Measurements from ENCODE around the gene CDK5R2. TPM values are rescaled to one million over a fixed set of nuclear protein-coding genes. Genes with fewer than 3 reads are reported as not detected.

The CDK5R2 gene
- total and polyA plus RNA-seq, 2 of the 13 experiments (the other 11 are each of a cell fraction or from before 2014, with no cell fraction given): not detected

DNA sequence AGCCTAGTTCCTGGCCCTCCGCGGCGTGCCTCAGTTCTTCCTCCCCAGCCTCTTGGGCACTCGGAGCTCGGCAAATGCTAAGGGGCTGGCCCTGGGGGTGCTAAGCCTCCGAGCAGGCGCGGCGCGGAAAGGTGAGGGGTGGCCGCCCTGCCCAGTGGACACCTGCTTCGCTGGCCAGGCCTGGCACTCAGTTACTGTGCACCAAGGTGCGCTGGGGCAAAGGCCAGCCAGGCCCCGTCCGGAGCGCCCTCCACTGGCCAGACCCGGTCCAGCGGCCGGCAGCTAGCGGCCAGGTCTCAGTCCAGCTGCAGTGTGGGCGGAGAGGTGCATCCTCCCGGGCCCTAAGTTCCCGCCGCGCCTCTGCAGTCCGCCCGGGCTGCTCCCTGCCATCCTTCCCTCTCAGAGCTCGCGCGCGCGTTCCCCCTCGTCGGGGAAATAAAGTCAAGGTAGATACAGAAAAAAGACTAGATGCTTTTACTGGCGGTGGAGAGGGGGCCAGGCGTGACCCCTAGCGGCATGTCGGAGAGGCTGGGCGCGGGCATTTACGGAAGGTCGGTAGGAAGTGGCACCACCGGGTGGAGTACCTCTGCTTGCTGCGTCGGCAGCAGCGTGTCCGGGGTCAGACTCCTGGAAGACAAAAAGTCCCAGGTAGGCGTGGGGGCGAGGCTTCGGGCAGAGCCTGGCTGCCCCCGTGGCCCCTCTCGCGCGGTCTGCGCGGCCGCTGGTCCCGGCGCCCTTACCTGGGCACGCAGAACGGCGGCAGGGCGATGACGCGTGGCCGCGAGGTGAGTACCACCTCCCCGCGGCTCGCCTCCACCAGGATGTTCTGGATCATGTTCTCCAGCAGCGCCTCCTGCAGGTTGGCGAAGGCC is 43.2 kb downstream of the CDK5R2 start (continued):
- TF ChIP-seq, protein P1, sequence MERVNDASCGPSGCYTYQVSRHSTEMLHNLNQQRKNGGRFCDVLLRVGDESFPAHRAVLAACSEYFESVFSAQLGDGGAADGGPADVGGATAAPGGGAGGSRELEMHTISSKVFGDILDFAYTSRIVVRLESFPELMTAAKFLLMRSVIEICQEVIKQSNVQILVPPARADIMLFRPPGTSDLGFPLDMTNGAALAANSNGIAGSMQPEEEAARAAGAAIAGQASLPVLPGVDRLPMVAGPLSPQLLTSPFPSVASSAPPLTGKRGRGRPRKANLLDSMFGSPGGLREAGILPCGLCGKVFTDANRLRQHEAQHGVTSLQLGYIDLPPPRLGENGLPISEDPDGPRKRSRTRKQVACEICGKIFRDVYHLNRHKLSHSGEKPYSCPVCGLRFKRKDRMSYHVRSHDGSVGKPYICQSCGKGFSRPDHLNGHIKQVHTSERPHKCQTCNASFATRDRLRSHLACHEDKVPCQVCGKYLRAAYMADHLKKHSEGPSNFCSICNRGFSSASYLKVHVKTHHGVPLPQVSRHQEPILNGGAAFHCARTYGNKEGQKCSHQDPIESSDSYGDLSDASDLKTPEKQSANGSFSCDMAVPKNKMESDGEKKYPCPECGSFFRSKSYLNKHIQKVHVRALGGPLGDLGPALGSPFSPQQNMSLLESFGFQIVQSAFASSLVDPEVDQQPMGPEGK (CRISPR knock-in tag; IDR thresholded peaks at IDR 0.05): peak; percentile 83; the same call in 1 of the 2 replicates
- TF ChIP-seq RAD21 (CRISPR knock-in tag; IDR thresholded peaks at IDR 0.05): peak; percentile 47
- peak; percentile 61 for TF ChIP-seq ZFX (CRISPR knock-in tag; IDR thresholded peaks at IDR 0.05; ENCODE audit: low read depth)
- peak; percentile 24; the same call in 1 of the 2 replicates for TF ChIP-seq GABPB1 (CRISPR knock-in tag; IDR thresholded peaks at IDR 0.05)
- TF ChIP-seq, protein P2, sequence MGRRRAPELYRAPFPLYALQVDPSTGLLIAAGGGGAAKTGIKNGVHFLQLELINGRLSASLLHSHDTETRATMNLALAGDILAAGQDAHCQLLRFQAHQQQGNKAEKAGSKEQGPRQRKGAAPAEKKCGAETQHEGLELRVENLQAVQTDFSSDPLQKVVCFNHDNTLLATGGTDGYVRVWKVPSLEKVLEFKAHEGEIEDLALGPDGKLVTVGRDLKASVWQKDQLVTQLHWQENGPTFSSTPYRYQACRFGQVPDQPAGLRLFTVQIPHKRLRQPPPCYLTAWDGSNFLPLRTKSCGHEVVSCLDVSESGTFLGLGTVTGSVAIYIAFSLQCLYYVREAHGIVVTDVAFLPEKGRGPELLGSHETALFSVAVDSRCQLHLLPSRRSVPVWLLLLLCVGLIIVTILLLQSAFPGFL (CRISPR knock-in tag; IDR thresholded peaks at IDR 0.05): 0 out of 2 replicates have a peak, but pooled peaks have one; percentile 28
- TF ChIP-seq, protein P3, sequence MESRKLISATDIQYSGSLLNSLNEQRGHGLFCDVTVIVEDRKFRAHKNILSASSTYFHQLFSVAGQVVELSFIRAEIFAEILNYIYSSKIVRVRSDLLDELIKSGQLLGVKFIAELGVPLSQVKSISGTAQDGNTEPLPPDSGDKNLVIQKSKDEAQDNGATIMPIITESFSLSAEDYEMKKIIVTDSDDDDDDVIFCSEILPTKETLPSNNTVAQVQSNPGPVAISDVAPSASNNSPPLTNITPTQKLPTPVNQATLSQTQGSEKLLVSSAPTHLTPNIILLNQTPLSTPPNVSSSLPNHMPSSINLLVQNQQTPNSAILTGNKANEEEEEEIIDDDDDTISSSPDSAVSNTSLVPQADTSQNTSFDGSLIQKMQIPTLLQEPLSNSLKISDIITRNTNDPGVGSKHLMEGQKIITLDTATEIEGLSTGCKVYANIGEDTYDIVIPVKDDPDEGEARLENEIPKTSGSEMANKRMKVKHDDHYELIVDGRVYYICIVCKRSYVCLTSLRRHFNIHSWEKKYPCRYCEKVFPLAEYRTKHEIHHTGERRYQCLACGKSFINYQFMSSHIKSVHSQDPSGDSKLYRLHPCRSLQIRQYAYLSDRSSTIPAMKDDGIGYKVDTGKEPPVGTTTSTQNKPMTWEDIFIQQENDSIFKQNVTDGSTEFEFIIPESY (CRISPR knock-in tag; IDR thresholded peaks at IDR 0.05): peak; percentile 62; the same call in 1 of the 2 replicates
- TF ChIP-seq, protein P4, sequence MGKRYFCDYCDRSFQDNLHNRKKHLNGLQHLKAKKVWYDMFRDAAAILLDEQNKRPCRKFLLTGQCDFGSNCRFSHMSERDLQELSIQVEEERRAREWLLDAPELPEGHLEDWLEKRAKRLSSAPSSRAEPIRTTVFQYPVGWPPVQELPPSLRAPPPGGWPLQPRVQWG (CRISPR knock-in tag; IDR thresholded peaks at IDR 0.05; ENCODE audit: borderline replicate concordance, low read depth): no peak
- TF ChIP-seq, protein P5, sequence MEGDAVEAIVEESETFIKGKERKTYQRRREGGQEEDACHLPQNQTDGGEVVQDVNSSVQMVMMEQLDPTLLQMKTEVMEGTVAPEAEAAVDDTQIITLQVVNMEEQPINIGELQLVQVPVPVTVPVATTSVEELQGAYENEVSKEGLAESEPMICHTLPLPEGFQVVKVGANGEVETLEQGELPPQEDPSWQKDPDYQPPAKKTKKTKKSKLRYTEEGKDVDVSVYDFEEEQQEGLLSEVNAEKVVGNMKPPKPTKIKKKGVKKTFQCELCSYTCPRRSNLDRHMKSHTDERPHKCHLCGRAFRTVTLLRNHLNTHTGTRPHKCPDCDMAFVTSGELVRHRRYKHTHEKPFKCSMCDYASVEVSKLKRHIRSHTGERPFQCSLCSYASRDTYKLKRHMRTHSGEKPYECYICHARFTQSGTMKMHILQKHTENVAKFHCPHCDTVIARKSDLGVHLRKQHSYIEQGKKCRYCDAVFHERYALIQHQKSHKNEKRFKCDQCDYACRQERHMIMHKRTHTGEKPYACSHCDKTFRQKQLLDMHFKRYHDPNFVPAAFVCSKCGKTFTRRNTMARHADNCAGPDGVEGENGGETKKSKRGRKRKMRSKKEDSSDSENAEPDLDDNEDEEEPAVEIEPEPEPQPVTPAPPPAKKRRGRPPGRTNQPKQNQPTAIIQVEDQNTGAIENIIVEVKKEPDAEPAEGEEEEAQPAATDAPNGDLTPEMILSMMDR (CRISPR knock-in tag; IDR thresholded peaks at IDR 0.05): peak; percentile 78
- TF ChIP-seq ZFP36L1 (CRISPR knock-in tag; IDR thresholded peaks at IDR 0.05): no peak
- TF ChIP-seq SKI (IDR thresholded peaks at IDR 0.05; ENCODE audit: partially characterized antibody): no peak
- TF ChIP-seq ZSCAN25 (CRISPR knock-in tag; IDR thresholded peaks at IDR 0.05): no peak
- TF ChIP-seq, protein P6, sequence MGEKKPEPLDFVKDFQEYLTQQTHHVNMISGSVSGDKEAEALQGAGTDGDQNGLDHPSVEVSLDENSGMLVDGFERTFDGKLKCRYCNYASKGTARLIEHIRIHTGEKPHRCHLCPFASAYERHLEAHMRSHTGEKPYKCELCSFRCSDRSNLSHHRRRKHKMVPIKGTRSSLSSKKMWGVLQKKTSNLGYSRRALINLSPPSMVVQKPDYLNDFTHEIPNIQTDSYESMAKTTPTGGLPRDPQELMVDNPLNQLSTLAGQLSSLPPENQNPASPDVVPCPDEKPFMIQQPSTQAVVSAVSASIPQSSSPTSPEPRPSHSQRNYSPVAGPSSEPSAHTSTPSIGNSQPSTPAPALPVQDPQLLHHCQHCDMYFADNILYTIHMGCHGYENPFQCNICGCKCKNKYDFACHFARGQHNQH (CRISPR knock-in tag; IDR thresholded peaks at IDR 0.05): no peak; the same call in 1 of the 2 replicates
- TF ChIP-seq SP4 (CRISPR knock-in tag; IDR thresholded peaks at IDR 0.05): peak; percentile 35; the same call in 1 of the 2 replicates
- TF ChIP-seq, protein P7, sequence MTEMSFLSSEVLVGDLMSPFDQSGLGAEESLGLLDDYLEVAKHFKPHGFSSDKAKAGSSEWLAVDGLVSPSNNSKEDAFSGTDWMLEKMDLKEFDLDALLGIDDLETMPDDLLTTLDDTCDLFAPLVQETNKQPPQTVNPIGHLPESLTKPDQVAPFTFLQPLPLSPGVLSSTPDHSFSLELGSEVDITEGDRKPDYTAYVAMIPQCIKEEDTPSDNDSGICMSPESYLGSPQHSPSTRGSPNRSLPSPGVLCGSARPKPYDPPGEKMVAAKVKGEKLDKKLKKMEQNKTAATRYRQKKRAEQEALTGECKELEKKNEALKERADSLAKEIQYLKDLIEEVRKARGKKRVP (CRISPR knock-in tag; IDR thresholded peaks at IDR 0.05): no peak
- TF ChIP-seq CCDC6 (CRISPR knock-in tag; IDR thresholded peaks at IDR 0.05): 0 out of 2 replicates have a peak, but pooled peaks have one; percentile 42
- TF ChIP-seq DNMT3B (CRISPR knock-in tag; conservative IDR thresholded peaks at IDR 0.05): no peak
- TF ChIP-seq SMAD1 (CRISPR knock-in tag; IDR thresholded peaks at IDR 0.05; ENCODE audit: borderline replicate concordance, low read depth): no peak
- peak; percentile 66 for TF ChIP-seq HNF4A (CRISPR knock-in tag; IDR thresholded peaks at IDR 0.05)
